GM21360 (cell line): Measurements from ENCODE around the gene PLAU.
"Not testable (repeated sequence)": the region's sequence is repeated elsewhere in the genome, so short reads cannot be mapped to it uniquely, and the experiment has no call there.

Source experiments
- ATAC-seq: cut with Tn5 transposase; IDR thresholded peaks from one replicate; pipeline ENCODE4 v1.9.1; 2021; ENCODE audit warnings: mild to moderate bottlenecking, moderate library complexity; ENCODE audit not compliant: unreplicated experiment

The PLAU gene

DNA sequence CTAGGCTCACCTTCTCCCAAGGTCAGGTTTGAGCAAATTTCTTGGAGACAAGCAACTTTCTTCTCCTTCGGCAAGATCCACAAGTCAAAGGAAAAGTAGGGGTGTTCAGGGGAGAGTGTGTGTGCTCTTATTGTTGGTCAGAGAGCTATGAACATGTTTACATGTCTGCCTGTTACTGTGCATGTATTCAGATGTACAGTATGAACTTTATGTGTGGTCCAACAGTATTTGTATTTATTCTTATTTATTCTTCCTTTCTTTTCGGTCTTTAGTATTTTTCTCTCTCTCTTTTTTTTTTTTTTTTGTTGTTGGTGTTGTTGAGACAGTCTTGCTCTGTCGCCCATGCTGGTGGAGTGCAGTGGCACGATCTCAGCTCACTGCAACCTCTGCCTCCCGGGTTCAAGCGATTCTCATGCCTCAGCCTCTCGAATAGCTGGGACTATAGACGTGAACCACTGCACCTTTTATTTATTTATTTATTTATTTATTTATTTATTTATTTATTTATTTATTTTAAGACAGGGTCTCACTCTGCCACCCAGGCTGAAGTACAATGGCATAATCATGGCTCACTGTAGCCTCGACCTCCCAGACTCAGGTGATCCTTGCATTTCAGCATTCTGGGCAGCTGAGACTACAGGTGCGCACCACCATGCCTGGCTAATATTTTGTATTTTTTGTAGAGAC is 38.2 kb downstream of the PLAU start:
- no peak for ATAC-seq

GRCh38 chr10:73950155-73950948 is 39.4 kb downstream of the PLAU start:
- ATAC-seq: no peak

GRCh38 chr10:73953665-73954064 is 42.7 kb downstream of the PLAU start:
- no peak for ATAC-seq

GRCh38 chr10:73954737-73955136 is 43.8 kb downstream of the PLAU start:
- no peak for ATAC-seq

GRCh38 chr10:73955719-73956118 is 44.8 kb downstream of the PLAU start:
- no peak for ATAC-seq

GRCh38 chr10:73956476-73957359 is 45.8 kb downstream of the PLAU start:
- peak; percentile 48 for ATAC-seq

DNA sequence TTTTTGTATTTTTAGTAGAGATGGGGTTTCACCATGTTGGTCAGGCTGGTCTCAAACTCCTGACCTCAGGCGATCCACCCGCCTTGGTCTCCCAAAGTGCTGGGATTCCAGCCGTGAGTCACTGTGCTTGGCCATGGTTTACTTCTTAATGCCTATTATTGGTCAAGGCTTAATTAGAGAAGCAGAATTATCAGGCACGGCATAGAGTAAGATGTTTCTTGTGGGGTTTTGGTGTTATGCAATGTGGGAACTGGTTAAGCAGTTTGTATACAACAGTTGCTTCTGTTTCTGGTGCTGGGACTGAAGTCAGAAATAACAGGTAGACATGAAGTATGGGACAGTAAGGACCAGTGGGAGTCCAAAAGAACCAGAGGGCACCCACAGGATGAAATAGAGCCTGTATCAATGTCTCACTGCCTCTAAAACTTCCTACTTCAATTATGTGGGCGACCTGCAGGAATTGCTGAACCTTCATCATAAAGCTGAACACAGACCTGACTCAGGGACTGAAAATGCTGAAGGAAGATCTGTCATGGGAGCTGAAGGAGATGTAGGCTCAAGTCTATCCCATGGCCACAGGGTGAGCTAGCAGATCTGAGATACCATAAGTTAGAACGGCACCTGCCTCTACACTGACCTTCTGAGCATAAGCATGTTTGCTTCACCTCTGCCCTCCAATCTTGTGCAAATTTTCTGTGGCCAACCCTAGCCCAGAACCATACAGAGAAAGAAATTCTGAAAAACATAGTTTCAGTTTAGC is 48.7 kb downstream of the PLAU start:
- ATAC-seq: no peak

DNA sequence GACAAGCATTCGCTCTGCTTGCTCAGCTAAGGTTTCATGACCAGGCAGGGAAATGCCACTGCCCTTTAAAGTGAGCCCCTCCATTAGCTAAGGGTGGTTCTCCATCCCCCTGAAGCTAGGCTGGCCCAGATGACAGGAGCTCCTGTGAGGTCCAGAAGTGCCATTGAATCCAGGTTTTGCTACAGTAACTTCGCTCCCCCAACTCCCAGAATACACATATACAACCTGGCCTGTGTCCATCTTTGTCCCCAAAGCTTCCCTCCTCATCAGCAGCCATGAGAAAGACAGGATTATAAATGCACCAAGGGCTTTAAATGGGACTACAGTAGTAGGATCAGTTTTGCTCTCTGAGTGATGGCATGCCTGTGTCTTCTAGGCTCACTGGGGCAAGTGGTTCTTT is 51.5 kb downstream of the PLAU start:
- ATAC-seq: no peak

- ATAC-seq: not testable (repeated sequence)
Measured at GRCh38 chr10:73963533-73963932, 52.6 kb downstream of the PLAU start.

GRCh38 chr10:73964743-73965142 is 53.8 kb downstream of the PLAU start:
- ATAC-seq: no peak

GRCh38 chr10:73965267-73965889 is 54.4 kb downstream of the PLAU start:
- ATAC-seq: not testable (repeated sequence)

DNA sequence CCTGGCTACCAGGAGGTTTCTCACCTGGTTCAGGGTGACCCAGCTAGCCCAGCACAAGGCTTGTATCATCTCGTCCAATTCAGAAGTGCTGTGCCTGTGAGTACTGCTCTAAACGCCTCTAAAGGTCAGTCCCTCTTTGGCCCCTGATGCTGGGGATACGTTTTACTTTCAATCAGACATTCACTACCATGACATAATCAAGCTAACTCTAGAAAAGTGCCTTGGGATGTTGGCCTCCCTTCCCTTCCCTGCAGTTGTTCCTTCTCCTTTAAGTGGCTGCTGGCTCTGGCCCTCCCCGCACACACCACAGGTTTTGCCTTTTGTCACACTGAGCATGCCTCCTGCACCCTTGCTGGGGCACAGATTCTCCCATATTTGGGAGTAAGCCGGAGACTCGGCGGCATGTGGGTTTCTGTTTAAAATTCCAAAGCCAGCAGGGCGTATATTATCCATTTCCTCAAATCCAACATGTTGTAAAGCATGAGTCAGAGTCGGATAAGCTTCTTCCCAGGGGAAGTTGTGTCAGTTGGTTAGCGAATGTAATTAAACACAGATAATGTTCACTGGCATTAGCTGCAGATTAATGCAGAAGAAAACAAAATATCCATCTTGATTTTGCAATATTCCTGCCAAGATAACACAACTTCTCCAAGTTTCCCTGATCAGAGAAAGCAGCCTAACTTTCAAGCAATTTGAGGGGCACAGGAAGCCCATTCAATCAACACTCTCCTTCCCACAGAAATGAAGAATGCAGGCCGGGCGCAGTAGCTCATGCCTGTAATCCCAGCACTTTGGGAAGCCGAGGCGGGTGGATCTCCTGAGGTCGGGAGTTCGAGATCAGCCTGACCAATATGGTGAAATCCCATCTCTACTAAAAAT is 55.2 kb downstream of the PLAU start:
- no peak for ATAC-seq

- ATAC-seq: no peak
Measured at GRCh38 chr10:73967022-73967429, 56.1 kb downstream of the PLAU start.
